CD4-positive, alpha-beta memory T cell (primary cell): ENCODE data around the gene LEMD1. TPM values are rescaled to one million over a fixed set of nuclear protein-coding genes. Genes with fewer than 3 reads are reported as not detected.

ENCODE experiments used
- CTCF ChIA-PET: fragments of 350-600 bp; sonication (Branson Sonifier 250); formaldehyde crosslinking; loops from one replicate; lab custom pipeline; 2021; ENCODE audit warnings: inconsistent platforms; ENCODE audit not compliant: partially characterized antibody; lab: Charles Lee
- POLR2A ChIA-PET: fragments of 350-600 bp; sonication (Branson Sonifier 250); formaldehyde crosslinking; loops from one replicate; lab custom pipeline; 2021; ENCODE audit not compliant: partially characterized antibody; lab: Charles Lee
- DNase-seq, 5 donors: peaks; one replicate each; pipeline versions ENCODE4 v3.0.0 to v3.0.0-alpha.2; 2020 to 2022; ENCODE audit warnings: mixed read lengths in 1 of 5
- H3K27ac ChIP-seq: one replicate; pipeline ENCODE4 v1.7.0; 2013; ENCODE audit warnings: low read depth, low read length
- H3K27me3 ChIP-seq: 2 replicates; pipeline ENCODE4 v1.7.0; 2013; ENCODE audit warnings: mild to moderate bottlenecking, low read length, moderate library complexity; ENCODE audit not compliant: insufficient read depth
- H3K36me3 ChIP-seq: 2 replicates; pipeline ENCODE4 v1.7.0; 2013; ENCODE audit warnings: mild to moderate bottlenecking, low read length, moderate library complexity; ENCODE audit not compliant: insufficient read depth
- H3K4me1 ChIP-seq: 2 replicates; pipeline ENCODE4 v1.7.0; 2013; ENCODE audit warnings: mild to moderate bottlenecking, low read length, moderate library complexity; ENCODE audit not compliant: insufficient read depth
- H3K4me3 ChIP-seq, 2 donors: one replicate each; pipeline ENCODE4 v1.7.0; 2013; ENCODE audit warnings: low read length in 2 of 2, mild to moderate bottlenecking in 1 of 2
- H3K9me3 ChIP-seq, 2 donors: one replicate each; pipeline ENCODE4 v1.7.0; 2013; ENCODE audit warnings: low read length in 2 of 2, control low read depth in 1 of 2; ENCODE audit not compliant: control insufficient read depth in 1 of 2
- H3K27ac Mint-ChIP-seq, 7 donors: one replicate each; pipeline ENCODE4 v1.8.0; 2020 to 2021; ENCODE audit warnings: mixed read lengths in 7 of 7, mild to moderate bottlenecking in 6 of 7, inconsistent platforms in 3 of 7, moderate library complexity in 3 of 7
- H3K27me3 Mint-ChIP-seq, 2 donors: one replicate each; pipeline ENCODE4 v1.8.0; 2020 to 2021; ENCODE audit warnings: mixed read lengths in 2 of 2
- H3K36me3 Mint-ChIP-seq, 2 donors: one replicate each; pipeline ENCODE4 v1.8.0; 2020 to 2021; ENCODE audit warnings: mixed read lengths in 2 of 2, inconsistent platforms in 1 of 2, mild to moderate bottlenecking in 1 of 2
- H3K4me1 Mint-ChIP-seq, 4 donors: one replicate each; pipeline ENCODE4 v1.8.0; 2020 to 2021; ENCODE audit warnings: mixed read lengths in 4 of 4, mild to moderate bottlenecking in 1 of 4
- H3K4me3 Mint-ChIP-seq, 8 donors: one replicate each; pipeline ENCODE4 v1.8.0; 2020 to 2021; ENCODE audit warnings: mixed read lengths in 8 of 8, mild to moderate bottlenecking in 7 of 8, moderate library complexity in 6 of 8, inconsistent platforms in 3 of 8
- H3K9me3 Mint-ChIP-seq, 8 donors: one replicate each; pipeline ENCODE4 v1.8.0; 2020 to 2021; ENCODE audit warnings: mixed read lengths in 8 of 8, mild to moderate bottlenecking in 5 of 8, inconsistent platforms in 3 of 8, moderate library complexity in 1 of 8
- intact Hi-C: fragments of 100-400 bp; cut with micrococcal nuclease; formaldehyde crosslinking; loops from one replicate; pipeline ENCODE4 v1.15.1; 2023
- polyA plus RNA-seq, 2 donors: library from polyadenylated mRNA; unstranded; fragments of 300-500 nt; fragmentation: Illumina TruSeq; gene quantifications; one replicate each; pipeline ENCODE4 v1.2.3, GENCODE V29; 2021
- total RNA-seq, 2 experiments: library from RNA; stranded (reverse); gene quantifications; one replicate each; pipeline ENCODE4 v1.2.3, GENCODE V29; 2021

Gene LEMD1
- total and polyA plus RNA-seq, 4 experiments from 2014 or later, result 1.3 TPM; not detected in 3

GRCh38 chr1:205429762-205430695 is 8.2 kb upstream of the LEMD1 start:
- H3K4me3 ChIP-seq, result peak overlapping the region; percentile 41 to 55
- peaks cover 10% of the 10 kb centered on the region for H3K4me1 ChIP-seq
- H3K27ac Mint-ChIP-seq, result peak overlapping the region in 3 of 7 donors; percentile 32 to 38 (median 35)
- H3K36me3 Mint-ChIP-seq, result no peaks in the 10 kb centered on the region
- DNase-seq, result no peak
- H3K9me3 Mint-ChIP-seq, result no peaks in the 10 kb centered on the region
- no peaks in the 10 kb centered on the region for H3K27me3 ChIP-seq
- H3K27me3 Mint-ChIP-seq, result peaks cover 10 to 11% of the 10 kb centered on the region in 2 donors
- H3K4me1 Mint-ChIP-seq, result peaks cover 8 to 17% (median 13%) of the 10 kb centered on the region in 4 donors
- ChIA-PET CTCF (interaction anchor here (0.7 to 4.1 kb wide), 16 partner anchors 9 to 157 kb away, joined by 3 to 74 read pairs (median 6); partner anchors contain the start of gene BLACAT1), POLR2A (interaction anchor here (1.6 to 3.4 kb wide), 2 partner anchors 10 to 33 kb away, joined by 9 to 20 read pairs; no protein-coding TSS in a partner anchor)
- H3K36me3 ChIP-seq, result no peaks in the 10 kb centered on the region
- intact Hi-C loops, result loop anchor here (2.0 kb wide), 1 partner anchor 95 kb away; no protein-coding TSS in a partner anchor
- H3K9me3 ChIP-seq, result no peaks in the 10 kb centered on the region
- H3K4me3 Mint-ChIP-seq, result peak overlapping the region; percentile 69 to 91 (median 84)
- no peak overlapping the region for H3K27ac ChIP-seq

- DNase-seq, result no peak
- Histone ChIP-seq H3K27ac (no peak overlapping the region), H3K9me3 (no peaks in the 10 kb centered on the region), H3K4me1 (no peaks in the 10 kb centered on the region), H3K36me3 (no peaks in the 10 kb centered on the region), H3K27me3 (no peaks in the 10 kb centered on the region), H3K4me3 (no peak overlapping the region)
- Mint-ChIP-seq H3K9me3 (no peaks in the 10 kb centered on the region), H3K27ac (no peak overlapping the region), H3K4me1 (peaks cover 0 to 5% (median 3%) of the 10 kb centered on the region in 4 donors), H3K27me3 (peaks cover 7 to 20% of the 10 kb centered on the region in 2 donors), H3K36me3 (no peaks in the 10 kb centered on the region), H3K4me3 (no peak overlapping the region)
- ChIA-PET POLR2A (interaction anchor here (0.7 kb wide), 1 partner anchor 57 kb away, joined by 3 read pairs; no protein-coding TSS in a partner anchor), CTCF (interaction anchor here (0.8 to 3.8 kb wide), 5 partner anchors 16 to 86 kb away, joined by 4 to 21 read pairs (median 4); no protein-coding TSS in a partner anchor)
- intact Hi-C loops, result no loop called here
Observed at GRCh38 chr1:205424901-205425600, 3.2 kb upstream of the LEMD1 start.

DNA sequence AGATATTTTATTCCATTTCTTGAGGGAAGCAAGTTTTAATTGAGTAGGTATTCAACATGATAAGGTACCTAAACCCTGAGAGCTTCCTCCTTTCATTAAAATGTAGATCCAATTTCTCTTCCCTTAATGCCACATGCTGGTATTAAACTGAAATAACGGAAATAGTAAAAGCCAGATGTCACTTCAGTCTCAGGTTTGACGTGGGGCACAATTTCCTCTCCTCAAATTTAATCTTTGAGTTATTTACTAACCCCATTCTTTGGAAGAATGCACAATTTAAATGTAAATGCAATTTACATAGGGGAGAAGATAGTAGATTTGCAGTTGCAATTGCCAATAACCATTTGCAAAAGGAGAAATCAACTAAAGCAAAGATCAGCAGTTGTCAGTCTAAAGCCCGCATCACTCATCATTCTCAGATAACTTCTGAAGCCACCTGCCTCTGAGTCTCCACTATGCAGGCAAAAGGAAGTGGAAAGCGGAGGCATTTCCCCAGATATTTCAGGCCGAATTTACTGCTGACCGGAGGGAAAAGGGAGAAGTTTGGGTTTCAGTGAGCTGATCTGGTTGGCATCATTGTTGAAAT is 2.1 kb upstream of the LEMD1 start:
- no peaks in the 10 kb centered on the region for H3K36me3 Mint-ChIP-seq
- Histone ChIP-seq H3K27ac (no peak overlapping the region), H3K9me3 (no peaks in the 10 kb centered on the region), H3K27me3 (no peaks in the 10 kb centered on the region), H3K4me3 (no peak overlapping the region), H3K36me3 (no peaks in the 10 kb centered on the region), H3K4me1 (no peaks in the 10 kb centered on the region)
- no peaks in the 10 kb centered on the region for H3K4me1 Mint-ChIP-seq
- POLR2A ChIA-PET, result interaction anchor here (0.8 kb wide), 2 partner anchors 17 kb away, joined by 3 to 4 read pairs; no protein-coding TSS in a partner anchor
- intact Hi-C loops, result no loop called here
- CTCF ChIA-PET, result interaction anchor here (0.8 to 3.8 kb wide), 8 partner anchors 17 to 70 kb away, joined by 3 to 21 read pairs (median 4); no protein-coding TSS in a partner anchor
- H3K4me3 Mint-ChIP-seq, result no peak overlapping the region
- H3K27me3 Mint-ChIP-seq, result peaks cover 8 to 22% of the 10 kb centered on the region in 2 donors
- DNase-seq, result no peak
- H3K9me3 Mint-ChIP-seq, result no peaks in the 10 kb centered on the region
- H3K27ac Mint-ChIP-seq, result no peak overlapping the region

DNA sequence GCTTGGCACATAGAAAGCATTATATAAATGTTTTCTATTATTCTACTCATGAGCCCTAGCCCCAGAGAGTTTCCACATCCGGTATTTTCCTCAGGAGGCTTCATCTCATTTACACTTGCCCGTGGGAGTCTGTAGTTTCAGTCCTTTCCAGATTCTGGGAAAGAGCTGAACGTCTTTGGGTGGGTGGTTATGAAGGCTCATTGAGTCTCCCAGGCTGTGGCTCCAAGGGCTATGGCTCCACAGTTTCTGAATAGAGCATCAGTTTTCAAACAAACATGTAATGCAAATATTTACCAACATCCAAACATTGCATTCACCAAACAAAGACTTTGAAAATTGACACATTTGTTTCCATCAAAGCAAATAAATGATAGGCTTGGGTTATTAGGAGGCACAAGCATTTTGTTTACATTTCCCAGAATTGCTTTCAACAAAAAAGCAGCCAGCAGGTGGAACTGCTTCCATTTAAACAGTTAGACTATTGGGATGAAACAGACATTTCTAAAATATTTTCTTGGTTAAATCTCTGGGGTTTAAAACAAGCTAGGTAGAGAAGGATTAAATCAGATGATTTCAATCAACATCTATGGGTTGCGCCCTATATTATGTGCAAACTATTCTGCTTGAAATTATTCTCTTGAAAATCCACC is 1.3 kb upstream of the LEMD1 start:
- Mint-ChIP-seq H3K27ac (no peak overlapping the region), H3K9me3 (no peaks in the 10 kb centered on the region), H3K27me3 (peaks cover 8 to 21% of the 10 kb centered on the region in 2 donors), H3K36me3 (no peaks in the 10 kb centered on the region), H3K4me3 (no peak overlapping the region), H3K4me1 (no peaks in the 10 kb centered on the region)
- Histone ChIP-seq H3K9me3 (no peaks in the 10 kb centered on the region), H3K36me3 (no peaks in the 10 kb centered on the region), H3K27ac (no peak overlapping the region), H3K4me1 (no peaks in the 10 kb centered on the region), H3K4me3 (no peak overlapping the region), H3K27me3 (no peaks in the 10 kb centered on the region)
- DNase-seq, result no peak
- ChIA-PET POLR2A (interaction anchor here (0.8 kb wide), 2 partner anchors 16 to 18 kb away, joined by 3 to 4 read pairs; no protein-coding TSS in a partner anchor), CTCF (interaction anchor here (0.6 to 1.8 kb wide), 5 partner anchors 9 to 65 kb away, joined by 3 to 5 read pairs (median 4); no protein-coding TSS in a partner anchor)
- intact Hi-C loops, result no loop called here

GRCh38 chr1:205420938-205421337 is 918 bp downstream of the LEMD1 start:
- no peaks in the 10 kb centered on the region for H3K9me3 Mint-ChIP-seq
- Histone ChIP-seq H3K36me3 (no peaks in the 10 kb centered on the region), H3K9me3 (no peaks in the 10 kb centered on the region), H3K27me3 (peaks cover 4% of the 10 kb centered on the region), H3K27ac (no peak overlapping the region), H3K4me3 (no peak overlapping the region), H3K4me1 (no peaks in the 10 kb centered on the region)
- POLR2A ChIA-PET, result no interaction called here
- no peak for DNase-seq
- H3K27ac Mint-ChIP-seq, result no peak overlapping the region
- H3K36me3 Mint-ChIP-seq, result no peaks in the 10 kb centered on the region
- H3K4me1 Mint-ChIP-seq, result no peaks in the 10 kb centered on the region
- H3K27me3 Mint-ChIP-seq, result peaks cover 10 to 21% of the 10 kb centered on the region in 2 donors
- intact Hi-C loops, result no loop called here
- CTCF ChIA-PET, result interaction anchor here (0.6 to 2.6 kb wide), 8 partner anchors 7 to 1311 kb away, joined by 3 to 8 read pairs (median 4); no protein-coding TSS in a partner anchor
- H3K4me3 Mint-ChIP-seq, result no peak overlapping the region

DNA sequence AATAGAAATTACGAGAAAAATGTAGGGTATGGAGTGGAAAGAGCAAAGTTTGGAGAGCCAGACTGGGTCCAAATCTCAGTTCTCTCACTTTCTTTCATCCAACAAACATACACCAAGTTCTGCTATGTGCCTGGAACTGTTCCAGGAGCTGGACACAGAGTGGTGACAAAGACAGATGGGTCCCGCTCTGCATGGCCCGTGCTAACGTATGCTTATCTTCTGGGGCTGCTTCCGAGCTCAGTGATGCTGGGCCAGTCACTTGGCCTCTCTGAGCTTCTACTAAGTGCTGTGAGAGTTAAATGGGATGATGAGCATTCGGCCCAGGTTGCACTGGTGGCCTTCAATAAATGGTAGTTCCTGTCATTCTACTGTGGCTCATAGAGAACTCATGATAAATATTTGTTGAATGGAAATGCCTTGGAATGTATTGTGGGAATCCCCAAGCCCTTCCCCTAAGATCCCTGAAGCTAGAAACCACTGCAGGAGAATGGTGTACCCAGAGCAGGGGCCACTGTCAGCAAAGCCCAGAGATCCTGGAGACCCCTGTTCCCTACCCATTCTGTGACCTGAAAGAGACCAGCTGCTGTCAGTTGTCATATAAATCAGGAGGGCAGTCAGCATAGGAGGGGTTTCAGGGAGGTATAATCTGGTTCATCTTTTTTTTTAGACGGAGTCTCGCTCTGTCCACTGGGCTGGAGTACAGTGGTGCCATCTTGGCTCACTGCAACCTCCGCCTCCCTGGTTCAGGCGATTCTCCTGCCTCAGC is 3.8 kb downstream of the LEMD1 start:
- H3K27me3 ChIP-seq, result peaks cover 4% of the 10 kb centered on the region
- CTCF ChIA-PET, result interaction anchor here (1.4 kb wide), 1 partner anchor 71 kb away, joined by 3 read pairs; no protein-coding TSS in a partner anchor
- no peaks in the 10 kb centered on the region for H3K4me1 ChIP-seq
- H3K9me3 Mint-ChIP-seq, result no peaks in the 10 kb centered on the region
- H3K27me3 Mint-ChIP-seq, result peaks cover 9 to 13% of the 10 kb centered on the region in 2 donors
- no peaks in the 10 kb centered on the region for H3K9me3 ChIP-seq
- no peak overlapping the region for H3K4me3 ChIP-seq
- no peaks in the 10 kb centered on the region for H3K4me1 Mint-ChIP-seq
- POLR2A ChIA-PET, result no interaction called here
- H3K4me3 Mint-ChIP-seq, result no peak overlapping the region
- intact Hi-C loops, result no loop called here
- H3K36me3 Mint-ChIP-seq, result no peaks in the 10 kb centered on the region
- H3K27ac ChIP-seq, result no peak overlapping the region
- peak overlapping the region in 1 of 7 donors; percentile 14 for H3K27ac Mint-ChIP-seq
- H3K36me3 ChIP-seq, result no peaks in the 10 kb centered on the region
- DNase-seq, result no peak
